Tibial nerve (tissue), 4 donors: Measurements from ENCODE around the gene PHKB. TPM values are rescaled to one million over a fixed set of nuclear protein-coding genes. Genes with fewer than 3 reads are reported as not detected.
"Not testable (repeated sequence)": the region's sequence is repeated elsewhere in the genome, so short reads cannot be mapped to it uniquely, and the experiment has no call there.

Experiments used
- DNase-seq, 2 donors: peaks; one replicate each; pipeline ENCODE4 v3.0.0-alpha.2; 2019; ENCODE audit warnings: low spot score in 2 of 2
- H3K27ac ChIP-seq, 4 donors: fragments of 200-600 bp; sonication (generic) in 3 of 4; one replicate each; pipeline ENCODE4 v1.5.1; 2017 to 2019; ENCODE audit warnings: mild to moderate bottlenecking in 1 of 4
- H3K27me3 ChIP-seq, 2 donors: fragments of 200-600 bp; sonication (generic) in 1 of 2; one replicate each; pipeline versions ENCODE4 v1.5.1 to v1.6.0; 2017 to 2019
- H3K36me3 ChIP-seq, 3 donors: fragments of 200-600 bp; sonication (generic); one replicate each; pipeline ENCODE4 v1.5.1; 2018 to 2019
- H3K4me1 ChIP-seq, 4 donors: fragments of 200-600 bp; sonication (generic) in 3 of 4; one replicate each; pipeline ENCODE4 v1.5.1; 2017 to 2019
- H3K4me3 ChIP-seq, 4 donors: fragments of 200-600 bp; sonication (generic) in 3 of 4; one replicate each; pipeline ENCODE4 v1.5.1; 2017 to 2019; ENCODE audit warnings: mild to moderate bottlenecking in 1 of 4, moderate library complexity in 1 of 4
- H3K9me3 ChIP-seq, 4 donors: fragments of 200-600 bp; sonication (generic) in 3 of 4; one replicate each; pipeline ENCODE4 v1.5.1; 2017 to 2019
- CTCF ChIP-seq, 5 experiments: fragments of 200-600 bp in 3 of 5; fragments of 450-650 bp in 2 of 5; sonication (generic) in 3 of 5; IDR thresholded peaks; one replicate each; pipeline ENCODE4 v1.5.1; 2016 to 2019; ENCODE audit warnings: antibody characterized with exemption in 5 of 5, mild to moderate bottlenecking in 3 of 5, moderate library complexity in 2 of 5
- EP300 ChIP-seq, 2 donors: sonication (generic); formaldehyde crosslinking; IDR thresholded peaks; one replicate each; pipeline ENCODE4 v1.6.1; 2017; ENCODE audit warnings: antibody characterized with exemption in 2 of 2, mild to moderate bottlenecking in 1 of 2
- POLR2A ChIP-seq, 2 donors: fragments of 450-650 bp; IDR thresholded peaks; one replicate each; pipeline ENCODE4 v1.6.1; 2017; ENCODE audit warnings: antibody characterized with exemption in 2 of 2, mild to moderate bottlenecking in 2 of 2, moderate library complexity in 2 of 2
- whole genome bisulfite sequencing, 2 donors: methylation state at CpG; one replicate each; pipeline ENCODE4 v1.1.5; 2018; 5-methylcytosine and 5-hydroxymethylcytosine counted together
- total RNA-seq, 4 donors: library from RNA; depleted of rRNA; stranded (reverse); fragments of >200 nt; gene quantifications; one replicate each; pipeline ENCODE4 v1.1.0, GENCODE V29; 2016

Gene PHKB
- total RNA-seq, 4 donors from 2014 or later: 80.1 to 93.7 (median 82.4) TPM

- DNase-seq: no peak
- WGBS, 2 donors: 85 to 91% methylated on average over 7 of the region's 7 CpGs
- TF ChIP-seq EP300 (IDR thresholded peaks at IDR 0.05) (no peak), CTCF (IDR thresholded peaks at IDR 0.05) (no peak), POLR2A (IDR thresholded peaks at IDR 0.05) (no peak)
Measured at GRCh38 chr16:47470211-47470610, 9.1 kb downstream of the PHKB start.

GRCh38 chr16:47470810-47471209 is 9.7 kb downstream of the PHKB start:
- TF ChIP-seq CTCF (IDR thresholded peaks at IDR 0.05) (no peak), POLR2A (IDR thresholded peaks at IDR 0.05) (no peak), EP300 (IDR thresholded peaks at IDR 0.05) (no peak)
- no peak overlapping the region for H3K4me3 ChIP-seq
- no peaks in the 10 kb centered on the region for H3K9me3 ChIP-seq
- peaks cover 0 to 33% (median 6%) of the 10 kb centered on the region in 4 donors for H3K4me1 ChIP-seq
- H3K27me3 ChIP-seq: no peaks in the 10 kb centered on the region
- peaks cover 0 to 7% (median 0%) of the 10 kb centered on the region in 3 donors for H3K36me3 ChIP-seq
- H3K27ac ChIP-seq: no peak overlapping the region
- WGBS, 2 donors: 68 to 75% methylated on average over 1 of the region's 1 CpG
- DNase-seq: no peak

More at GRCh38 chr16:47470211-47470610, 9.1 kb downstream of the PHKB start:
- no peaks in the 10 kb centered on the region for H3K9me3 ChIP-seq
- H3K27me3 ChIP-seq: no peaks in the 10 kb centered on the region
- H3K4me3 ChIP-seq: no peak overlapping the region
- H3K4me1 ChIP-seq: peaks cover 0 to 36% (median 7%) of the 10 kb centered on the region in 4 donors
- peaks cover 0 to 7% (median 0%) of the 10 kb centered on the region in 3 donors for H3K36me3 ChIP-seq
- no peak overlapping the region for H3K27ac ChIP-seq

- peaks cover 0 to 16% (median 0%) of the 10 kb centered on the region in 4 donors for H3K4me1 ChIP-seq
- H3K27me3 ChIP-seq, H3K27ac ChIP-seq, H3K9me3 ChIP-seq, H3K36me3 ChIP-seq, DNase-seq, H3K4me3 ChIP-seq: not testable (repeated sequence)
- WGBS, 2 donors: 98% methylated on average over 2 of the region's 2 CpGs
Measured at GRCh38 chr16:47473004-47473403, 11.9 kb downstream of the PHKB start.

- no peak overlapping the region for H3K27ac ChIP-seq
- H3K9me3 ChIP-seq: no peaks in the 10 kb centered on the region
- peaks cover 0 to 7% (median 0%) of the 10 kb centered on the region in 3 donors for H3K36me3 ChIP-seq
- WGBS, 2 donors: 94 to 95% methylated on average over 3 of the region's 3 CpGs
- DNase-seq: no peak
- no peaks in the 10 kb centered on the region for H3K27me3 ChIP-seq
- no peak overlapping the region for H3K4me3 ChIP-seq
- peaks cover 0 to 14% (median 0%) of the 10 kb centered on the region in 4 donors for H3K4me1 ChIP-seq
- TF ChIP-seq POLR2A (IDR thresholded peaks at IDR 0.05): no peak
- no peak for TF ChIP-seq CTCF (IDR thresholded peaks at IDR 0.05)
- TF ChIP-seq EP300 (IDR thresholded peaks at IDR 0.05): no peak
Measured at GRCh38 chr16:47473792-47474191, 12.7 kb downstream of the PHKB start.

- no peaks in the 10 kb centered on the region for H3K27me3 ChIP-seq
- no peak overlapping the region for H3K4me3 ChIP-seq
- peaks cover 0 to 16% (median 0%) of the 10 kb centered on the region in 4 donors for H3K4me1 ChIP-seq
- no peak overlapping the region for H3K27ac ChIP-seq
- WGBS, 2 donors: 35 to 37% methylated on average over 1 of the region's 1 CpG
- DNase-seq: no peak
- TF ChIP-seq POLR2A (IDR thresholded peaks at IDR 0.05) (no peak), CTCF (IDR thresholded peaks at IDR 0.05) (no peak), EP300 (IDR thresholded peaks at IDR 0.05) (no peak)
- peaks cover 0 to 7% (median 0%) of the 10 kb centered on the region in 3 donors for H3K36me3 ChIP-seq
- no peaks in the 10 kb centered on the region for H3K9me3 ChIP-seq
Measured at GRCh38 chr16:47475786-47476185, 14.7 kb downstream of the PHKB start.
